Breast epithelium (tissue), 3 donors: ENCODE measurements around the gene LOC101059915.

Experiments
- CTCF ChIP-seq, 3 donors: fragments of 450-650 bp; IDR thresholded peaks; one replicate each; pipeline ENCODE4 v1.5.1; 2016 to 2017; ENCODE audit warnings: antibody characterized with exemption in 3 of 3, mild to moderate bottlenecking in 3 of 3, moderate library complexity in 3 of 3
- POLR2A ChIP-seq: fragments of 450-650 bp; IDR thresholded peaks from one replicate; pipeline ENCODE4 v1.6.1; 2016; ENCODE audit warnings: antibody characterized with exemption, mild to moderate bottlenecking, moderate library complexity

- TF ChIP-seq CTCF (IDR thresholded peaks at IDR 0.05) (no peak), POLR2A (no peak)
Measured at GRCh38 chrX:71627588-71628404, 39.5 kb upstream of the LOC101059915 start.
